ENCODE data around the gene ADORA2A.

ADORA2A gene

DNA sequence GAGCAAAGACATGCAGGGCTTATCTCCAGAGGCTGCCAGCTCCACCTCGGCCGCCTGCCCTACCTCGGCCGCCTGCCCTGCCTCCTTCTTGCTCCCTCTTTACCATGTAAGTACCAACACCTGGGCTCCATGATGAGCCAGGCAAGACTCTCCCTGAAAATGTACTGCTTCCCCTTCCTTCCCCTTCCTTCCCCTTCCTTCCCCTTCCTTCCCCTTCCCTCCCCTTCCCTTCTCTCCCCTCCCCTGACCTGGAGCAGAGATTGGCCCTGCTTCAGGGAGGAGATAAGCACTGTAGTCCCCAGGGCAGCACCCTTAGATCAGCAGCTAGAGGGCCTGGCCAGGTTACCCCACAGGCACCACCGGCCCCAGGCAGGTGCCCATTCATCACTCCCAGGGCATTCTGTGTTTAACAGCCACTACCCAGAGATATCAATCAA lies 25.4 kb upstream of the ADORA2A start:
- no peak overlapping the region; the same call in 1 of the 2 replicates for H3K4me3 ChIP-seq (ENCODE audit: low read depth, low read length)
- no peak for DNase-seq (ENCODE audit: low read depth)
- TF ChIP-seq CTCF (IDR thresholded peaks at IDR 0.05; ENCODE audit: insufficient read depth, low read depth, low read length, missing control alignments), result no peak

GRCh38 chr22:24402460-24403192 lies 24.8 kb upstream of the ADORA2A start:
- DNase-seq (ENCODE audit: low read depth), result peak; percentile 58
- TF ChIP-seq CTCF (IDR thresholded peaks at IDR 0.05; ENCODE audit: insufficient read depth, low read depth, low read length, missing control alignments), result no peak
- H3K4me3 ChIP-seq (ENCODE audit: low read depth, low read length), result no peak overlapping the region; the same call in 1 of the 2 replicates

DNA sequence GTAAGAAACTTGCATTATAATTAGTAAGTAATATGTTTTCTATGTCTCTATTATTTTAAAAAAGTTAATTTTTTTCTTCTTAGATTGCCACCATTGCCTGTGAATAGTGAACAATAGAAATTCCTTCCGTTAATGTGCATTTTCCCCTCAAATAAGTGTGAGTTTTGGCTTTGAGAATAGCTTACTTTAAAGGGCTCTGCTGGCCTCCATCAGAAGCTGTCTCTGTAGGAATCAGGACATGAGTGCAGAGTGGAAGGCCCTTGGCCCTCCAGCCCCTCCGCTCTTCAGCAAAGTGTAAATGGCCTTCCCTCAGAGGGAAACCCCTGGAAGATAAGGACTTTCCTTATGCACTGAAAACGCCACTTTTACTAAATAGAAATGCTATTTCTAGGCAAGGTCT lies 24.1 kb upstream of the ADORA2A start:
- DNase-seq (ENCODE audit: low read depth), result no peak
- H3K4me3 ChIP-seq (ENCODE audit: low read depth, low read length), result no peak overlapping the region
- no peak for TF ChIP-seq CTCF (IDR thresholded peaks at IDR 0.05; ENCODE audit: insufficient read depth, low read depth, low read length, missing control alignments)

GRCh38 chr22:24404561-24405275 lies 22.7 kb upstream of the ADORA2A start:
- DNase-seq (ENCODE audit: low read depth), result no peak
- H3K4me3 ChIP-seq (ENCODE audit: low read depth, low read length), result no peak overlapping the region
- TF ChIP-seq CTCF (IDR thresholded peaks at IDR 0.05; ENCODE audit: insufficient read depth, low read depth, low read length, missing control alignments), result no peak

DNA sequence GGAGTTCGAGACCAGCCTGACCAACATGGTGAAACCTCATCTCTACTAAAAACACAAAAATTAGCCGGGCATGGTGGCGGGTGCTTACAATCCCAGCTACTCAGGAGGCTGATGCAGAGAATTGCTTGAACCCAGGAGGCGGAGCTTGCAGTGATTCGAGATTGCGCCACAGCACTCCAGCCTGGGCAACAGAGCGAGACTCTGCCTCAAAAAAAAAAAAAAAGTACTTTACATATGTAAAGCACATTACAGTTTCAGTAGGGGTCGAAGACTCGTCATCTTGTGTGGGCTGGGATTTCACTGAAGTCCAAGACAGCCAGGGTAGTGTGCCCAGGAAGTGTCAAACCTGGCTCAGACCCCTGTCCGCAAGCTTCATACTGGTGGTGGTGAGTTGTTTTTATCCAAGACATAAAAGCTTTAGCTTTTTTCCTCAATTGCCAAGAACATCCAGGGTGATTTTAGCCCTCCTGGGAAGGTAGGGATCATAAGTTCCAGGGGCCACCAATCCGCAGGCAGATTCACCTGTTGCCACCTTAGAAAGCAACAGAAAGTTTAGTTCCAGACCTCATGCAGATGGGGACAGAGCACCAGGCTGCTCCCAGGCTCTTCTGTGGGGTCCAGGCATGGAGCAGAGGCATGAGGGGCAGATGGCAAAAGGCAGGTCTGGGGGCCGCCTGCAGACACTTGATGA lies 21.6 kb upstream of the ADORA2A start:
- DNase-seq (ENCODE audit: low read depth), result no peak
- no peak for TF ChIP-seq CTCF (IDR thresholded peaks at IDR 0.05; ENCODE audit: insufficient read depth, low read depth, low read length, missing control alignments)
- H3K4me3 ChIP-seq (ENCODE audit: low read depth, low read length), result no peak overlapping the region

DNA sequence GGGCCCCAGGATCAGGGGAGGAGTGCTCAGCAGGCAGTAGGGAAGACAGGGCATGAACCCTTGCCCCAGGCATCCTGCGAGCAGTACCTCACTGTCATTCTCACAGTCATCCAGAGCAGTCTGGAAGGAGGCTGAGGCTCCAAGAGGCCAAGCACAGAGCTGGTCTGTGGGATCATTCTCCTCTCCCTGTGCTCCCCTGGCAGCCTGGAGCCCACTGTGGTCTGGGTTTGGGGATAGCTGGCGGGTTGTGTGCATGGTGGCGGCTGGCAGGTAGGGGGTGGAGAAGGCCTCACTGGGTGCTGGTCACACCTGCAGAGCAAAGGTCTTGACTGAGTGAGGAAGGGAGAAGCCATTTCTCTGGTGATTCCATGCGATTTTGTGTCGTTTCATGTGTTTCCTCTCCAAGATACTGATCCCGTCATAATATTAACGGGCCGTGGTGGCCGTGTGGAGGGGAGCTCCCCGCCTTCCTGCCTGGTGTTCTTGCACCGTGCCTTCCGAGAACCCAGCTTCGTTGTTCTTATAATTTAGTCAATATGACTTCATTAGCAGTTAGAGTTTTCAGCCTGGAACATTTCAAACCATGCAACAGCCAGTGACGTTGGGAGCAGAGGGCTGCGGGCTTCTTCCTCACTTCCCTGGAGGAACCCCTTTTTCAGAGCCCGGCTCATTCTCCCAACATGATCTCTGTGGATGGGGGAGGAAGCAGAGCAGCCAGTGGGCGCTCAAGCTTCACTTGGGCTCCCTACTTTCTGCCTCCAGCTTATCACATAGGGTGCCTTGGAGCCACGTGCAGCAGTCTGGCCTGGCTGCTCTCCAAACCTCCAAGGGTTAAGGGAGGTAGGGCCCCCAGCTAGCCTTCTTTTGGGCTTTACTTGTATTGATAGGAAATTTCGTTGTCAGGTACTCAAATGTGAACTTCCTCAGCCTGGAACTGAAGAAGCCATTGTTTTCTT lies 20.8 kb upstream of the ADORA2A start:
- TF ChIP-seq CTCF (IDR thresholded peaks at IDR 0.05; ENCODE audit: insufficient read depth, low read depth, low read length, missing control alignments), result no peak
- DNase-seq (ENCODE audit: low read depth), result no peak
- H3K4me3 ChIP-seq (ENCODE audit: low read depth, low read length), result no peak overlapping the region
